ENCODE data around the gene ARRB1.
A peak's percentile ranks its signal among the peaks of the same experiment; 100 is the strongest.

GRCh38 chr11:75371949-75372876, 20.8 kb upstream of the ARRB1 start:
- TF ChIP-seq CTCF (IDR thresholded peaks at IDR 0.05) (no peak), POLR2AphosphoS5 (IDR thresholded peaks at IDR 0.05; ENCODE audit: insufficient read depth in 1 of 2, low read depth in 1 of 2) (peak in 1 of 2 donors; percentile 53), POLR2A (IDR thresholded peaks at IDR 0.05) (no peak)
